Osteocyte (in vitro differentiated cells): ENCODE measurements around the gene PDGFB. TPM values are rescaled to one million over a fixed set of nuclear protein-coding genes. Genes with fewer than 3 reads are reported as not detected.
A peak's percentile ranks its signal among the peaks of the same experiment; 100 is the strongest.

Experiments used
- DNase-seq: peaks from one replicate; pipeline ENCODE4 v3.0.0; 2021; ENCODE audit warnings: mixed read lengths; ENCODE audit not compliant: unreplicated experiment; ENCODE audit errors: extremely low spot score
- H3K27ac Mint-ChIP-seq: one replicate; pipeline ENCODE4 v1.8.0; 2021; ENCODE audit warnings: mild to moderate bottlenecking, mixed read lengths; ENCODE audit not compliant: unreplicated experiment
- H3K27me3 Mint-ChIP-seq: one replicate; pipeline ENCODE4 v1.8.0; 2021; ENCODE audit warnings: mixed read lengths; ENCODE audit not compliant: unreplicated experiment
- H3K36me3 Mint-ChIP-seq: one replicate; pipeline ENCODE4 v1.8.0; 2021; ENCODE audit warnings: mixed read lengths; ENCODE audit not compliant: unreplicated experiment
- H3K4me1 Mint-ChIP-seq: one replicate; pipeline ENCODE4 v1.8.0; 2021; ENCODE audit warnings: mixed read lengths; ENCODE audit not compliant: unreplicated experiment
- H3K4me3 Mint-ChIP-seq: one replicate; pipeline ENCODE4 v1.8.0; 2021; ENCODE audit warnings: mild to moderate bottlenecking, moderate library complexity, mixed read lengths; ENCODE audit not compliant: unreplicated experiment
- H3K9me3 Mint-ChIP-seq: one replicate; pipeline ENCODE4 v1.8.0; 2021; ENCODE audit warnings: mixed read lengths; ENCODE audit not compliant: unreplicated experiment
- total RNA-seq: library from RNA; stranded (reverse); gene quantifications from 2 replicates; pipeline ENCODE4 v1.2.1, GENCODE V29; 2021
- TF ChIP-seq, protein P1 (sequence below): fragments of 200-600 bp; sonication (generic); IDR thresholded peaks from 2 replicates; pipeline ENCODE4 v1.5.0; 2021; ENCODE audit warnings: antibody characterized with exemption, mild to moderate bottlenecking, moderate library complexity

The PDGFB gene
- total RNA-seq, 1 donor from 2014 or later, result 16.8 TPM

DNA sequence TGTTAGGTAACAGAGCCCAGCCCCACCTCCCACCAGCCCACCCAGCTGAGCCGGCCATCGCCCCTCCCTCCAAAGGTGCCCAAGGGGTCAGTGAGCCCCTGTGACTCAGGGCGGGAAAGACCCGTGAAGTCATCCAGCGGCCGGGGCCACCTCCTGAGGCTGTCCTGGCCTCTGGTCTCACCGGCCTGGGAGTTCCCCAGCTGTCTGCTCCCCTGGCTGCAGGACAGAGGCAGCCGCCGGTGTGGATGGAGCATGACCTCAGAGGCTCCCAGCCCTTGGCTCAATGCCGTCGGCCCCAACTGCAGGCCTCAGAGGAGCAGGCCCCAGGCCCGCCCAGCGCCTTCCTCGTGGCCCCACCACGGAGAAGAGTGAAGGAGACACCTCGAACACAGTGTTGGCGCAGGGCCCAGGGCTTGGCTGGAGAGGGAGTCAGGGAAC is 46.0 kb upstream of the PDGFB start:
- H3K4me1 Mint-ChIP-seq, result peaks cover 66% of the 10 kb centered on the region
- no peak overlapping the region for H3K4me3 Mint-ChIP-seq
- H3K36me3 Mint-ChIP-seq, result no peaks in the 10 kb centered on the region
- H3K27me3 Mint-ChIP-seq, result no peaks in the 10 kb centered on the region
- peak overlapping the region; percentile 96 for H3K27ac Mint-ChIP-seq
- TF ChIP-seq, protein P1, sequence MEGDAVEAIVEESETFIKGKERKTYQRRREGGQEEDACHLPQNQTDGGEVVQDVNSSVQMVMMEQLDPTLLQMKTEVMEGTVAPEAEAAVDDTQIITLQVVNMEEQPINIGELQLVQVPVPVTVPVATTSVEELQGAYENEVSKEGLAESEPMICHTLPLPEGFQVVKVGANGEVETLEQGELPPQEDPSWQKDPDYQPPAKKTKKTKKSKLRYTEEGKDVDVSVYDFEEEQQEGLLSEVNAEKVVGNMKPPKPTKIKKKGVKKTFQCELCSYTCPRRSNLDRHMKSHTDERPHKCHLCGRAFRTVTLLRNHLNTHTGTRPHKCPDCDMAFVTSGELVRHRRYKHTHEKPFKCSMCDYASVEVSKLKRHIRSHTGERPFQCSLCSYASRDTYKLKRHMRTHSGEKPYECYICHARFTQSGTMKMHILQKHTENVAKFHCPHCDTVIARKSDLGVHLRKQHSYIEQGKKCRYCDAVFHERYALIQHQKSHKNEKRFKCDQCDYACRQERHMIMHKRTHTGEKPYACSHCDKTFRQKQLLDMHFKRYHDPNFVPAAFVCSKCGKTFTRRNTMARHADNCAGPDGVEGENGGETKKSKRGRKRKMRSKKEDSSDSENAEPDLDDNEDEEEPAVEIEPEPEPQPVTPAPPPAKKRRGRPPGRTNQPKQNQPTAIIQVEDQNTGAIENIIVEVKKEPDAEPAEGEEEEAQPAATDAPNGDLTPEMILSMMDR, result no peak
- no peaks in the 10 kb centered on the region for H3K9me3 Mint-ChIP-seq
- no peak for DNase-seq

DNA sequence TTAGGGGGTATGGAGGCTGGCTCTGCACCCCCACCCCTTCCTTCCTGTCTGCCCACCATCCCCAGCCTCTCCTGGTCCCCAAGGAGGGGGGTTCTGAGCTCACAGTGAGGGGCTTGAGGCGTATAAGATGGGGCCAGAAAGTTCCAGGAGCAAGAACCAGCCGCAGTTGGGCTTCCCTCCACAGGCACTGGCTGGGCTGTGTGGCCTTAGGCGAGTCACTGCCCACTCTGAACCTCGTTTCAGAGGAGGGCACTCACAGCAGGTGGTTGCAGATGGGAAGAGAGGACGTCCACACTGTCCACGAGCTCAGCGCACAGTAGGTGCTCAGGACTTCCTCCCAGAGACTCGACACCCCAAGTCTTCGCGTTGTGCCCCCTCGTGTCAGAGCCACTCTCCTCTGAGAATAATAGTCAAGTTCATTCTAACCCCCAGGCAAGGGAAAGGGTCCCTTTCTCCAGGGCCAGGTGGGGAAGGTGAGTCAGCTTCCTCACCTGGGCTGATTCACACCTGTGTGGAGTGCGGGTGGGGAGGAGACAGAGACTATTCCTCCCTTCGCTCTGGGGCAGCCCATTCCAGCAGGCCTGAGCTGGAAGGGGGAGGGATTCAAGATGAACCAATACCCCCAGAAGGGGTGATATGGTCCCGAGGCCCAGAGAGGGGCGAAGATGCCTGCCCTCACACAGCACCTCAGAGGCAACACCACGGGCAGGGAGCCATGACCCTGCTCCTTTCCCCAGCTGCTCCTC is 45.4 kb upstream of the PDGFB start:
- H3K4me1 Mint-ChIP-seq, result peaks cover 64% of the 10 kb centered on the region
- no peaks in the 10 kb centered on the region for H3K9me3 Mint-ChIP-seq
- TF ChIP-seq, protein P1, result no peak
- no peak overlapping the region for H3K27ac Mint-ChIP-seq
- H3K4me3 Mint-ChIP-seq, result no peak overlapping the region
- H3K36me3 Mint-ChIP-seq, result no peaks in the 10 kb centered on the region
- no peaks in the 10 kb centered on the region for H3K27me3 Mint-ChIP-seq
- DNase-seq, result no peak

DNA sequence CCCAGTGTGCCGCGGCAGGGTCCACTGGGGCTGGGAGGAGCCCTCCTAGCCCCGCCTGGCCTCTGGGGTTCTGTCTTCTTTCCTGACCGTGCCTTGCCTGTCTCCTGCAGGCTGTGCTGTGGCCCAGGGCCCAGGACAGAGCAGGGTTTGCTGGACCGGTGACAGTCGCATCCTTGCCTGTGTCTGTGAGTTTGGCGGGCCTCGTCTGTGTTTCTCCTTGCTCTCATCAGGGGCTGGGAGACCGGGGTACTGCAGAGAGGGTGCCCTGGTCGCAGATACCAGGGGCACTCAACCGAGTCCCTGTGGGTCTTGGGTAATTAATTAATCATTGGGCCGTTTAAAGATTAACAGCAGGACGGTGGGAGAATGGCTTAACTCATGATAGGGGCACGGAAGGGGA is 44.8 kb upstream of the PDGFB start:
- Mint-ChIP-seq H3K4me1 (peaks cover 58% of the 10 kb centered on the region), H3K4me3 (no peak overlapping the region), H3K27me3 (no peaks in the 10 kb centered on the region), H3K9me3 (no peaks in the 10 kb centered on the region), H3K36me3 (no peaks in the 10 kb centered on the region), H3K27ac (no peak overlapping the region)
- DNase-seq, result no peak
- TF ChIP-seq, protein P1, result no peak

DNA sequence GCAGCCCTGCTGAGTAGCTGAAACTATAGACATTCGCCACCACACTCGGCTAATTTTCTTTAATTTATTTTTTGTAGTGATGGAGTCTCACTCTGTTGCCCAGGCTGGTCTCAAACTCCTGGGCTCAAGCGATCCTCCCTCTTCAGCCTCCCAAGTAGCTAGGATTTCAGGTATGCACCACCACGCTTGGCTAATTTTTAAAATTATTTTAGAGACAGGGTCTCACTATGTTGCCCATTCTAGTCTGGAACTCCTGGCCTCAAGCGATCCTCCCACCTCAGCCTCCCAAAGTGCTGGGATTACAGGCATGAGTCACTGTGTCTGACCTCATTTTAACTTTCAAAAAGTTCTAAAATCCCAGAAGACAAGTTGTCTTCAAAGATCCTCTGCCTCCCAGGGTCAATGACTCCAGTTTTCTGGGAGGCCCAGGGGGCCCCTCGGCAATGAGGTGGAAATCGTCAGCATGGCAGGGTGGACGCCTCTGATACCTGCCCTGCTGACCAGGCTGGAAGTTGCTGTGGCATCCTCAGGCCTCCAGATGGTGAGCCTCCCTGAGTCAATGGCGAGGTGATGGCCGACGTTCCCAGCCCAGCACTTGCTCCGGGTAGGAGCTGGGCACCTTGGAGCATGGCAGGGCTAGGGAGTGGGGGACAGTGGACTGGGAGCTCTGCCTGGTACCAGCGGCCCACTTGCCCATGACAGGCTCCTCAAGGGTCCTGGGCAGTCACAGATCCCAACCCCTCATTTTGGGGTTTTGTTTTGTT is 43.5 kb upstream of the PDGFB start:
- peaks cover 53% of the 10 kb centered on the region for H3K4me1 Mint-ChIP-seq
- DNase-seq, result no peak
- no peaks in the 10 kb centered on the region for H3K9me3 Mint-ChIP-seq
- no peaks in the 10 kb centered on the region for H3K27me3 Mint-ChIP-seq
- TF ChIP-seq, protein P1, result no peak
- no peak overlapping the region for H3K27ac Mint-ChIP-seq
- no peaks in the 10 kb centered on the region for H3K36me3 Mint-ChIP-seq
- no peak overlapping the region for H3K4me3 Mint-ChIP-seq

DNA sequence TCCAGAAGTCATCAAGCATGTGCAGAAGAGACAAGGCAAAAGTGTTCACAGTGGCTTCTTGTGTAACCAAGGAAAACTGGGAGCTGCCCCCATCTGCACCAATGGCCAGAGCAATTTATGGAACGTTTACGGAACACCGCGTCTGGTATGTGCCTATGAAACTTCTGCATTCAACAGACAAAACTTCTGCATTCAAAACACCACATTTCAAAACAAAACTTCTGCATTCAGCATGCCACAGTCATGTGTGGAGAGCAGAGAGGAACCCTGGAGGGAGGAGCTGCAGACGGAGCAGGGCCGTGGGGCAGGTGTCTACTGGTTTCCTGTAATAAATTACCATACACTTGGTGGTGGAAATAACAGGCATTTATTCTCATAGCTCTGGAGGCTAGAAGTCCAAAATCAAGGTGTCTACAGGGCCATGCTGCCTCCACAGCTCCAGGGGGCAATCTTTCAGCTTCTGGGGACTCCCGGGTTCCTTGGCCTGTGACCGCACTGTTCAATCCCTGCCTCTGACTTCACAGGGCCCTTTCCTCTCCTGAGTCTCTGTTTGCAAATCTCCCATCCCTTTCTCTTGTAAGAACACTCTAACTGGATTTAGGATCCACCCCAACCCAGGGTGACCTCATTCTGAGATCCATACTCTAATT is 42.4 kb upstream of the PDGFB start:
- H3K9me3 Mint-ChIP-seq, result no peaks in the 10 kb centered on the region
- no peaks in the 10 kb centered on the region for H3K27me3 Mint-ChIP-seq
- no peak for DNase-seq
- TF ChIP-seq, protein P1, result no peak
- H3K4me1 Mint-ChIP-seq, result peaks cover 53% of the 10 kb centered on the region
- H3K4me3 Mint-ChIP-seq, result no peak overlapping the region
- no peak overlapping the region for H3K27ac Mint-ChIP-seq
- H3K36me3 Mint-ChIP-seq, result no peaks in the 10 kb centered on the region
